AG10803 (cell line): ENCODE data around the gene CRTC1.
A peak's percentile ranks its signal among the peaks of the same experiment; 100 is the strongest.

Source experiments
- DNase-seq: peaks from one replicate; pipeline ENCODE4 v3.0.0; 2010; ENCODE audit warnings: low read depth
- H3K4me3 ChIP-seq: 2 replicates; pipeline ENCODE4 v1.5.1; 2011; ENCODE audit warnings: mild to moderate bottlenecking, low read length, control low read depth
- CTCF ChIP-seq: conservative IDR thresholded peaks from 2 replicates; pipeline ENCODE4 v1.5.1; 2011; ENCODE audit warnings: mild to moderate bottlenecking, low read length, control low read depth, inconsistent platforms

The CRTC1 gene

GRCh38 chr19:18795540-18795939 is 112.1 kb downstream of the CRTC1 start:
- DNase-seq = peak; percentile 42
- TF ChIP-seq CTCF = no peak

GRCh38 chr19:18796239-18796638 is 112.8 kb downstream of the CRTC1 start:
- DNase-seq = no peak
- no peak for TF ChIP-seq CTCF
- H3K4me3 ChIP-seq = no peak overlapping the region

More at GRCh38 chr19:18795540-18795939, 112.1 kb downstream of the CRTC1 start:
- no peak overlapping the region for H3K4me3 ChIP-seq

- DNase-seq = no peak
- TF ChIP-seq CTCF = no peak
- no peak overlapping the region for H3K4me3 ChIP-seq
Observed at GRCh38 chr19:18798384-18799352, 115.2 kb downstream of the CRTC1 start.

- no peak for TF ChIP-seq CTCF
- DNase-seq = no peak
- no peak overlapping the region for H3K4me3 ChIP-seq
Observed at GRCh38 chr19:18799389-18799970, 116.0 kb downstream of the CRTC1 start.

GRCh38 chr19:18800079-18800478 is 116.6 kb downstream of the CRTC1 start:
- no peak for TF ChIP-seq CTCF
- no peak overlapping the region for H3K4me3 ChIP-seq
- no peak for DNase-seq

- TF ChIP-seq CTCF = no peak
- DNase-seq = no peak
- H3K4me3 ChIP-seq = no peak overlapping the region
Observed at GRCh38 chr19:18800636-18801035, 117.2 kb downstream of the CRTC1 start.

- DNase-seq = no peak
- no peak for TF ChIP-seq CTCF
- no peak overlapping the region for H3K4me3 ChIP-seq
Observed at GRCh38 chr19:18802354-18802753, 118.9 kb downstream of the CRTC1 start.
